Common myeloid progenitor, CD34-positive (primary cell): ENCODE results near the gene PLK5.

Experiments used
- CTCF ChIA-PET: fragments of 350-600 bp; sonication (Branson Sonifier 250); formaldehyde crosslinking; loops from one replicate; lab custom pipeline; 2021; ENCODE audit warnings: antibody characterized with exemption; lab: Charles Lee
- POLR2A ChIA-PET: fragments of 350-600 bp; sonication (Branson Sonifier 250); formaldehyde crosslinking; loops from one replicate; lab custom pipeline; 2021; ENCODE audit warnings: antibody characterized with exemption; lab: Charles Lee
- DNase-seq, 3 donors: peaks; one replicate each; pipeline versions ENCODE4 v3.0.0 to v3.0.0-alpha.2; 2013
- H3K27ac ChIP-seq, 2 experiments: 1 replicate in 1 of 2; 2 replicates in 1 of 2; pipeline ENCODE4 v1.7.0; 2013; ENCODE audit warnings: inconsistent platforms in 2 of 2, low read length in 2 of 2, mild to moderate bottlenecking in 2 of 2, low read depth in 1 of 2, moderate library complexity in 1 of 2; ENCODE audit not compliant: severe bottlenecking in 2 of 2, insufficient read depth in 1 of 2, poor library complexity in 1 of 2
- H3K27me3 ChIP-seq, 5 experiments: replicated peaks in 2 of 5; 1 replicate in 3 of 5; 2 replicates in 2 of 5; pipeline versions ENCODE4 v1.6.1 to v1.7.0; 2013; ENCODE audit warnings: low read length in 4 of 5, mild to moderate bottlenecking in 2 of 5, moderate library complexity in 2 of 5, inconsistent platforms in 1 of 5; ENCODE audit not compliant: insufficient read depth in 5 of 5, control insufficient read depth in 4 of 5
- H3K36me3 ChIP-seq, 4 experiments: 1 replicate in 2 of 4; 2 replicates in 2 of 4; pipeline versions ENCODE4 v1.6.1 to v1.7.0; 2013; ENCODE audit warnings: low read length in 3 of 4, control low read depth in 1 of 4, mild to moderate bottlenecking in 1 of 4; ENCODE audit not compliant: control insufficient read depth in 4 of 4, insufficient read depth in 4 of 4
- H3K4me1 ChIP-seq, 4 experiments: 1 replicate in 3 of 4; 2 replicates in 1 of 4; pipeline versions ENCODE4 v1.6.1 to v1.7.1; 2013; ENCODE audit warnings: low read length in 3 of 4, mild to moderate bottlenecking in 3 of 4, control low read depth in 1 of 4, inconsistent platforms in 1 of 4, moderate library complexity in 1 of 4; ENCODE audit not compliant: control insufficient read depth in 4 of 4, insufficient read depth in 4 of 4; ENCODE audit errors: control extremely low read depth in 1 of 4
- H3K4me3 ChIP-seq, 7 experiments: 1 replicate in 4 of 7; 2 replicates in 3 of 7; pipeline versions ENCODE4 v1.5.1 to v1.7.0; 2013; ENCODE audit warnings: mild to moderate bottlenecking in 7 of 7, low read length in 6 of 7, moderate library complexity in 6 of 7, inconsistent platforms in 2 of 7, low read depth in 2 of 7, control low read depth in 1 of 7; ENCODE audit not compliant: insufficient read depth in 4 of 7, control insufficient read depth in 1 of 7; ENCODE audit errors: extremely low read depth in 1 of 7
- H3K9me3 ChIP-seq, 5 experiments: 1 replicate in 4 of 5; 2 replicates in 1 of 5; pipeline versions ENCODE4 v1.6.1 to v1.7.1; 2013; ENCODE audit warnings: low read length in 4 of 5, mild to moderate bottlenecking in 2 of 5, inconsistent platforms in 1 of 5, low read depth in 1 of 5, moderate library complexity in 1 of 5; ENCODE audit not compliant: control insufficient read depth in 4 of 5, insufficient read depth in 2 of 5; ENCODE audit errors: control extremely low read depth in 1 of 5
- WGBS: methylation state at CpG from one replicate; pipeline ENCODE4 v1.1.5; 2013; ENCODE audit not compliant: insufficient coverage; 5-methylcytosine and 5-hydroxymethylcytosine counted together

PLK5 gene

DNA sequence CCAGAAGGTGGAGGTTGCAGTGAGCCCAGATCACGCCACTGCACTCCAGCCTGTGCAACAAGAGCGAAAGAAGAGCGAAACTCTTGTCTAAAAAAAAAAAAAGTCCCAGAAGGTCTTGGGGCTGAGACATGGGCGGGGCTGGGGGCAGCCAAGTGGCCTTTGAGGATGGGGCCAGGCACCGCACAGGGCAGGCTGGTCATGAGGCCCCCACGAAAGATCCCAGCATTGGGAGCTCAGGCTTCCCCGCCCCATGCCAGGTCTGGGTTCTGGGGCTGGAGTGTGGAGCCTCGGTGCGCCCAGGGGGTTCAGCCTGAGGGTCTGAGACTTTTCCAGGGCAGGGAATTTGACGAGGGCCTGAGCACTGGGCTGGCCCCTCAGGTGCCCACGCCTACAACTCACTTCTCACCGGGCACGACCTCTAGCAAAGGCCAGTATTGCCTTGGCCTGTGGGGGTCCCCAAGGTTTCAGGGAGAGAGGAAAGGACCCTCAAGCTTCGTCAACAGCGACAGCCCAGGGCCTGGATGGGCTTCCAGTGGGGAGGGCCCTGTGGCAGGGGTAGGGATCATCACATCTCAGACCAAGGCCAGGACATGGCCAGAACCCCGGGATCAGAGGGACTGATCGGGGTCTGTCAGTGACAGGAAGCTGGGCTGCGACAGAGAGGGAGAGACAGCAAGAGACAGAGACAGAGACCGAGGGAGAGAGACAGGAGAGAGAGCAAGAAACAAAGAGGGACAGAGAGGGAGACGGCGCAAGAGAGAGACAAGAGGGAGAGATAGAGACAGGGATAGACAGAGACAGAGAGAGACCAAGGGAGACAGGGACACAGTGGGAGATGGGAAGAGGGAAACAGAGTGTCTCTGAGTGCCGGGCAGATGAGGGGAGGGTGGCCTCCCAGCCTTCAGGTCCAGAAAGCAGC is 51.7 kb downstream of the PLK5 start:
- H3K27ac ChIP-seq, result no peak overlapping the region
- H3K4me1 ChIP-seq, result no peaks in the 10 kb centered on the region
- peaks cover 3 to 42% (median 29%) of the 10 kb centered on the region in 4 experiments for H3K36me3 ChIP-seq
- CTCF ChIA-PET, result interaction anchor here (1.0 kb wide), 1 partner anchor 24 kb away, joined by 3 read pairs; no protein-coding TSS in a partner anchor
- POLR2A ChIA-PET, result no interaction called here
- DNase-seq, result no peak
- H3K27me3 ChIP-seq, result peaks cover 0 to 2% (median 0%) of the 10 kb centered on the region in 5 experiments
- no peaks in the 10 kb centered on the region for H3K9me3 ChIP-seq
- WGBS, result 95% methylated on average over 22 of the region's 22 CpGs
- H3K4me3 ChIP-seq, result no peak overlapping the region

- WGBS, result 92% methylated on average over 25 of the region's 30 CpGs
- Histone ChIP-seq H3K4me1 (no peaks in the 10 kb centered on the region), H3K9me3 (no peaks in the 10 kb centered on the region), H3K4me3 (no peak overlapping the region), H3K36me3 (peaks cover 5 to 51% (median 37%) of the 10 kb centered on the region in 4 experiments), H3K27me3 (no peaks in the 10 kb centered on the region), H3K27ac (no peak overlapping the region)
- POLR2A ChIA-PET, result no interaction called here
- CTCF ChIA-PET, result interaction anchor here (1.0 kb wide), 1 partner anchor 15 kb away, joined by 3 read pairs; no protein-coding TSS in a partner anchor
- no peak for DNase-seq
These were observed 52.6 kb downstream of the PLK5 start for GRCh38 chr19:1576242-1577089.

DNA sequence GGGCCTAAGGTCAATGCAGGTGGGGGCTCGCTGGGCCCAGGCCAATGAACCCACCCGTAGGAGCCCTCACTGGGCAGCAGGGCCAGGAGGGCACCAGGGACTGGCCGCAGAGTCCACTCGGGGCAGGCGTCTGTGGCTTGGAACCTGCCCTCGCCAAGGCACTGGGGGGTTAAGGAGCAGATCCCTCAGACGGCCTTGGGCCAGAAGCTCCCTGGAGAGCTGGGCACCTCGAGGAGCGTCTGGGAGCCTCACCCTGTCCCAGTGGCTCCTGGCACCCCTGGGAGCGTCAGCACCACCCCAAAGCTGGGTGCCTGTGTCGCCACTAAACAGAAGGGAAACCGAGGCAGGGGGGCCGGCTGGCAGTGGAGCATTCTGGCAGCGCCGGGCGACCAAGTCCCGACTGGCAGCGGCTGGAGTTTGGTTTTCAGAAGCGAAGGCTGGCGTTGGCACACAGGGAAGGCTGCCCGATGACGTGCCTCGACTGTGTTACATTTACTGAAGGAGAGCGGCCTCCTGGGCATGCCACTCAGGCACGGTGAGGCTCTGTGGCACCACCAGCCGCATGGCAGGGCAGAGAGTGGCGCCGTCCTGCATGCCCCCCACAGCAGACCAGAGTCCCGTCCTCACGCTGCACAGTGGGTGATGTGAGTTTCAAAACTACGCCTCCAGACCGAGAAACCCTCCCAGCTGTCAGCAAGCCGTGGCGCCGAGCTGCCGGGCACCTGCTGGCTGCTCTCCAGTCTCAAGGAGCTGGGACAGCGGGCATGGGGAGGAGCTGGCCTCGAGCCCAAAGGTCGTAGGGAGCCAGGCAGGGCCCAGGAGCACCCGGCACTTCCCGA is 53.4 kb downstream of the PLK5 start:
- WGBS, result 93% methylated on average over 41 of the region's 41 CpGs
- Histone ChIP-seq H3K27me3 (no peaks in the 10 kb centered on the region), H3K27ac (no peak overlapping the region), H3K4me1 (no peaks in the 10 kb centered on the region), H3K4me3 (no peak overlapping the region), H3K9me3 (no peaks in the 10 kb centered on the region), H3K36me3 (peaks cover 5 to 58% (median 40%) of the 10 kb centered on the region in 4 experiments)
- CTCF ChIA-PET, result interaction anchor here (1.0 to 1.7 kb wide), 3 partner anchors 10 to 31 kb away, joined by 3 to 4 read pairs (median 3); no protein-coding TSS in a partner anchor
- POLR2A ChIA-PET, result no interaction called here
- DNase-seq, result no peak

- POLR2A ChIA-PET, result interaction anchor here (0.6 kb wide), 1 partner anchor 1994 kb away, joined by 7 read pairs; no protein-coding TSS in a partner anchor
- Histone ChIP-seq H3K27me3 (no peaks in the 10 kb centered on the region), H3K9me3 (no peaks in the 10 kb centered on the region), H3K27ac (no peak overlapping the region), H3K4me3 (no peak overlapping the region), H3K4me1 (no peaks in the 10 kb centered on the region), H3K36me3 (peaks cover 5 to 62% (median 45%) of the 10 kb centered on the region in 4 experiments)
- DNase-seq, result no peak
- WGBS, result 98% methylated on average over 36 of the region's 49 CpGs
- CTCF ChIA-PET, result interaction anchor here (1.3 to 1.7 kb wide), 2 partner anchors 9 to 32 kb away, joined by 3 to 4 read pairs; no protein-coding TSS in a partner anchor
These were observed 54.2 kb downstream of the PLK5 start for GRCh38 chr19:1577929-1578618.

GRCh38 chr19:1579222-1579621 is 55.3 kb downstream of the PLK5 start:
- Histone ChIP-seq H3K4me3 (no peak overlapping the region), H3K27ac (no peak overlapping the region), H3K9me3 (no peaks in the 10 kb centered on the region), H3K4me1 (no peaks in the 10 kb centered on the region), H3K36me3 (peaks cover 5 to 68% (median 49%) of the 10 kb centered on the region in 4 experiments), H3K27me3 (no peaks in the 10 kb centered on the region)
- CTCF ChIA-PET, result interaction anchor here (1.7 kb wide), 1 partner anchor 8 kb away, joined by 4 read pairs; no protein-coding TSS in a partner anchor
- DNase-seq, result no peak
- WGBS, result 94% methylated on average over 16 of the region's 20 CpGs
- POLR2A ChIA-PET, result interaction anchor here (0.6 kb wide), 1 partner anchor 28 kb away, joined by 4 read pairs; no protein-coding TSS in a partner anchor

- POLR2A ChIA-PET, result no interaction called here
- CTCF ChIA-PET, result no interaction called here
These were observed 56.5 kb downstream of the PLK5 start for GRCh38 chr19:1580382-1580781.

More at GRCh38 chr19:1580382-1580781, 56.5 kb downstream of the PLK5 start:
- H3K9me3 ChIP-seq, result no peaks in the 10 kb centered on the region
- no peak for DNase-seq
- H3K36me3 ChIP-seq, result peaks cover 5 to 76% (median 54%) of the 10 kb centered on the region in 4 experiments
- no peak overlapping the region for H3K4me3 ChIP-seq
- no peaks in the 10 kb centered on the region for H3K4me1 ChIP-seq
- no peaks in the 10 kb centered on the region for H3K27me3 ChIP-seq
- H3K27ac ChIP-seq, result no peak overlapping the region
- WGBS, result 96% methylated on average over 20 of the region's 20 CpGs
